HepG2 (cell line): Measurements from ENCODE around the gene BLVRA. TPM values are rescaled to one million over a fixed set of nuclear protein-coding genes. Genes with fewer than 3 reads are reported as not detected.

Experiments used
- BCL6 ChIP-seq: IDR thresholded peaks from 2 replicates; pipeline ENCODE4 v1.6.1; 2016; ENCODE audit warnings: missing genetic modification reagents, missing compliant biosample characterization
- BORCS8-MEF2B ChIP-seq: sonication (generic); formaldehyde crosslinking; IDR thresholded peaks from 2 replicates; pipeline ENCODE4 v1.8.0; 2022; ENCODE audit warnings: mild to moderate bottlenecking, missing genetic modification reagents
- BRD4 ChIP-seq: sonication (generic); formaldehyde crosslinking; IDR thresholded peaks from 2 replicates; pipeline ENCODE4 v1.4.0; 2020; ENCODE audit warnings: missing genetic modification reagents
- CC2D1A ChIP-seq: sonication (generic); formaldehyde crosslinking; IDR thresholded peaks from 2 replicates; pipeline ENCODE4 v1.8.1; 2023; ENCODE audit warnings: mild to moderate bottlenecking, missing genetic modification reagents
- DR1 ChIP-seq: sonication (generic); formaldehyde crosslinking; IDR thresholded peaks from 2 replicates; pipeline ENCODE4 v1.8.0; 2021; ENCODE audit warnings: mild to moderate bottlenecking, missing genetic modification reagents, inconsistent platforms
- FOXP1 ChIP-seq, 2 experiments: fragments of 450-650 bp in 1 of 2; IDR thresholded peaks; 2 replicates each; pipeline ENCODE4 v1.6.1; 2017 to 2018; ENCODE audit warnings: antibody characterized with exemption in 1 of 2
- GLI4 ChIP-seq: sonication (generic); formaldehyde crosslinking; IDR thresholded peaks from 2 replicates; pipeline ENCODE4 v1.5.1; 2020; ENCODE audit warnings: missing genetic modification reagents, mild to moderate bottlenecking, moderate library complexity, borderline replicate concordance
- HNRNPH1 ChIP-seq: fragments of 200-400 bp; formaldehyde crosslinking; optimal IDR thresholded peaks from 2 replicates; pipeline ENCODE3; 2017; ENCODE audit warnings: mild to moderate bottlenecking, low read depth, low read length
- MTA3 ChIP-seq: sonication (generic); formaldehyde crosslinking; IDR thresholded peaks from 2 replicates; pipeline ENCODE4 v1.4.0; 2020; ENCODE audit warnings: missing genetic modification reagents
- MYC ChIP-seq: sonication (generic); formaldehyde crosslinking; IDR thresholded peaks from 2 replicates; pipeline ENCODE4 v1.9.0; 2021; ENCODE audit warnings: missing genetic modification reagents, borderline replicate concordance
- PCBP1 ChIP-seq: fragments of 200-400 bp; formaldehyde crosslinking; IDR thresholded peaks from 2 replicates; pipeline ENCODE4 v1.6.1; 2017; ENCODE audit warnings: mild to moderate bottlenecking, low read depth, low read length, borderline replicate concordance
- PHF21A ChIP-seq: sonication (generic); formaldehyde crosslinking; IDR thresholded peaks from 2 replicates; pipeline ENCODE4 v1.5.0; 2020; ENCODE audit warnings: mild to moderate bottlenecking, missing genetic modification reagents
- ZBTB7B ChIP-seq: sonication (generic); formaldehyde crosslinking; IDR thresholded peaks from 2 replicates; pipeline ENCODE4 v1.4.0; 2020; ENCODE audit warnings: missing genetic modification reagents
- ZNF335 ChIP-seq: sonication (generic); formaldehyde crosslinking; IDR thresholded peaks from 2 replicates; pipeline ENCODE4 v1.4.0; 2020; ENCODE audit warnings: missing genetic modification reagents
- ZNF431 ChIP-seq: sonication (generic); formaldehyde crosslinking; IDR thresholded peaks from 2 replicates; pipeline ENCODE4 v1.9.0; 2022; ENCODE audit warnings: missing genetic modification reagents, low read depth, mild to moderate bottlenecking, borderline replicate concordance
- ZNF432 ChIP-seq: sonication (generic); formaldehyde crosslinking; IDR thresholded peaks from 2 replicates; pipeline ENCODE4 v1.5.0; 2020; ENCODE audit warnings: missing genetic modification reagents, mild to moderate bottlenecking, borderline replicate concordance
- ZNF543 ChIP-seq: sonication (generic); formaldehyde crosslinking; IDR thresholded peaks from 2 replicates; pipeline ENCODE4 v1.4.0; 2020; ENCODE audit warnings: mild to moderate bottlenecking, missing genetic modification reagents
- ZNF598 ChIP-seq: sonication (generic); formaldehyde crosslinking; IDR thresholded peaks from 2 replicates; pipeline ENCODE4 v1.5.1; 2020; ENCODE audit warnings: mild to moderate bottlenecking, missing genetic modification reagents, borderline replicate concordance
- ZNF672 ChIP-seq: sonication (generic); formaldehyde crosslinking; IDR thresholded peaks from 2 replicates; pipeline ENCODE4 v1.8.1; 2022; ENCODE audit warnings: missing genetic modification reagents
- ZNF674 ChIP-seq: sonication (generic); formaldehyde crosslinking; IDR thresholded peaks from 2 replicates; pipeline ENCODE4 v1.5.0; 2020; ENCODE audit warnings: low read depth, mild to moderate bottlenecking, missing genetic modification reagents
- ZSCAN12 ChIP-seq: sonication (generic); formaldehyde crosslinking; IDR thresholded peaks from 2 replicates; pipeline ENCODE4 v1.9.0; 2021; ENCODE audit warnings: mild to moderate bottlenecking, missing genetic modification reagents
- polyA plus RNA-seq, 8 experiments: library from polyadenylated mRNA; depleted of rRNA in 3 of 8; stranded (reverse) in 7 of 8; unstranded in 1 of 8; fragments of >200 nt; fragmentation: Illumina TruSeq in 4 of 8; extraction: Trizol in 4 of 8; gene quantifications; 2 replicates each; pipeline versions ENCODE4 v1.2.1 to v1.2.3, GENCODE V29; 2011 to 2016; ENCODE audit warnings: low read depth in 4 of 8, missing spikeins in 1 of 8, mixed read lengths in 1 of 8; ENCODE audit not compliant: insufficient read depth in 1 of 8
- total RNA-seq, 5 experiments: library from RNA; depleted of rRNA; stranded (reverse); fragments of >200 nt; fragmentation: Illumina TruSeq; extraction: Trizol; gene quantifications; 2 replicates each; pipeline ENCODE4 v1.2.3, GENCODE V29; 2016; ENCODE audit warnings: low read depth in 1 of 5
- TF ChIP-seq, protein P1 (sequence below): sonication (generic); formaldehyde crosslinking; IDR thresholded peaks from 2 replicates; pipeline ENCODE4 v1.4.0; 2020; ENCODE audit warnings: missing genetic modification reagents
- TF ChIP-seq, protein P2 (sequence below): IDR thresholded peaks from 2 replicates; pipeline ENCODE4 v1.6.1; 2012; ENCODE audit warnings: low read length, improper control_type of control experiment
- TF ChIP-seq, protein P3 (sequence below): IDR thresholded peaks from 2 replicates; pipeline ENCODE4 v1.6.1; 2016

Gene BLVRA
- total and polyA plus RNA-seq, 2 of the 13 experiments (the other 11 are each of a cell fraction or from before 2014, with no cell fraction given), result 39.2 to 64.2 TPM

DNA sequence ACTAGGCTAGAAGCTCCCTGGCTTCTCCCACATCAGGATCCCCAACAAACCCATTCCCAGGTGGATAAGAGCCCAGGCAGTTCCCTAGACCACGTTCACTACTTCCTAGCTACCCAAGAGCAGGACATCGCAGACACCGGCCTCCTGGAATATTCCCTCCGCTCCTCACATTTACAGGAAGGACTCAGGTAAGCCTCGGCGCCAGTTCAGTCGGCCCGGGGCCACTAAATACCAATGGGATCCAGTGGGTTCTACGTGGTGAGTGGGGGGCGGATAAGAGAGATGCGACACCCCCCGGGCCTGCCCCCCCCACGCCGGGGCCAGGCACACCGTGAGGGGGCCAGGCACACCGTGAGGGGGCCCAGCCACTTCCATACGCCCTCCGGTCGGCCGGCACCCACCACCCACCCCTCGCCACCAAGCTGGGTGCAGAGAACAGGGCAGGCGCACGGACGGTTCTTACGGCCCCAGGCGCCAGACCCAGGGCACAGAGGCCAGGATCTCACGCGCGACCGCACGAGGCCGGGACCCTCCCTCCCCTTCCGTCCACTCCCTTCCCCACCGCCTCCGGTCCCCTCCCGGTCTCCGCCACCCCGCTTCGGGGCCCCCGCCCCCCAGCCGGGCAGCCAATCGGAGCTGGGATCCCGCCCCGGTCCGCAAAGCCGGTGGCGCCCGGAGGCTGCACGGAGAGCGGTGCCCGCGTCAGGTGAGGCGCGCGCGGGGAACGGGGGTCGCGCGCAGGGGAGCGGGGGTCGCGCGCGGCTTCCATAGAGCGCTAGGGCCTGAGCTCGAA, at the start of gene BLVRA (continued):
- TF ChIP-seq, protein P1, sequence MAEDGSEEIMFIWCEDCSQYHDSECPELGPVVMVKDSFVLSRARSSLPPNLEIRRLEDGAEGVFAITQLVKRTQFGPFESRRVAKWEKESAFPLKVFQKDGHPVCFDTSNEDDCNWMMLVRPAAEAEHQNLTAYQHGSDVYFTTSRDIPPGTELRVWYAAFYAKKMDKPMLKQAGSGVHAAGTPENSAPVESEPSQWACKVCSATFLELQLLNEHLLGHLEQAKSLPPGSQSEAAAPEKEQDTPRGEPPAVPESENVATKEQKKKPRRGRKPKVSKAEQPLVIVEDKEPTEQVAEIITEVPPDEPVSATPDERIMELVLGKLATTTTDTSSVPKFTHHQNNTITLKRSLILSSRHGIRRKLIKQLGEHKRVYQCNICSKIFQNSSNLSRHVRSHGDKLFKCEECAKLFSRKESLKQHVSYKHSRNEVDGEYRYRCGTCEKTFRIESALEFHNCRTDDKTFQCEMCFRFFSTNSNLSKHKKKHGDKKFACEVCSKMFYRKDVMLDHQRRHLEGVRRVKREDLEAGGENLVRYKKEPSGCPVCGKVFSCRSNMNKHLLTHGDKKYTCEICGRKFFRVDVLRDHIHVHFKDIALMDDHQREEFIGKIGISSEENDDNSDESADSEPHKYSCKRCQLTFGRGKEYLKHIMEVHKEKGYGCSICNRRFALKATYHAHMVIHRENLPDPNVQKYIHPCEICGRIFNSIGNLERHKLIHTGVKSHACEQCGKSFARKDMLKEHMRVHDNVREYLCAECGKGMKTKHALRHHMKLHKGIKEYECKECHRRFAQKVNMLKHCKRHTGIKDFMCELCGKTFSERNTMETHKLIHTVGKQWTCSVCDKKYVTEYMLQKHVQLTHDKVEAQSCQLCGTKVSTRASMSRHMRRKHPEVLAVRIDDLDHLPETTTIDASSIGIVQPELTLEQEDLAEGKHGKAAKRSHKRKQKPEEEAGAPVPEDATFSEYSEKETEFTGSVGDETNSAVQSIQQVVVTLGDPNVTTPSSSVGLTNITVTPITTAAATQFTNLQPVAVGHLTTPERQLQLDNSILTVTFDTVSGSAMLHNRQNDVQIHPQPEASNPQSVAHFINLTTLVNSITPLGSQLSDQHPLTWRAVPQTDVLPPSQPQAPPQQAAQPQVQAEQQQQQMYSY (CRISPR knock-in tag), result no peak
- TF ChIP-seq GLI4 (CRISPR knock-in tag), result no peak
- TF ChIP-seq PHF21A (CRISPR knock-in tag), result peak; percentile 22; the same call in 1 of the 2 replicates
- peak; percentile 57; the same call in 1 of the 2 replicates for TF ChIP-seq BCL6 (CRISPR knock-in tag)
- TF ChIP-seq MTA3 (CRISPR knock-in tag), result no peak
- no peak for TF ChIP-seq ZBTB7B (CRISPR knock-in tag)
- TF ChIP-seq ZNF431, result peak; percentile 19; the same call in 1 of the 2 replicates
- TF ChIP-seq DR1, result no peak
- no peak for TF ChIP-seq MYC
- TF ChIP-seq FOXP1 (IDR thresholded peaks at IDR 0.05), result no peak
- TF ChIP-seq FOXP1 (CRISPR knock-in tag; IDR thresholded peaks at IDR 0.05), result no peak
- TF ChIP-seq ZNF432 (CRISPR knock-in tag), result no peak
- TF ChIP-seq BORCS8-MEF2B (CRISPR knock-in tag), result no peak
- TF ChIP-seq BRD4, result peak; percentile 24; the same call in 1 of the 2 replicates
- no peak; the same call in 1 of the 2 replicates for TF ChIP-seq ZNF543 (CRISPR knock-in tag)
- TF ChIP-seq ZNF674 (CRISPR knock-in tag), result no peak
- TF ChIP-seq CC2D1A (CRISPR knock-in tag), result no peak
- TF ChIP-seq ZNF672 (CRISPR knock-in tag), result no peak
- TF ChIP-seq, protein P2, sequence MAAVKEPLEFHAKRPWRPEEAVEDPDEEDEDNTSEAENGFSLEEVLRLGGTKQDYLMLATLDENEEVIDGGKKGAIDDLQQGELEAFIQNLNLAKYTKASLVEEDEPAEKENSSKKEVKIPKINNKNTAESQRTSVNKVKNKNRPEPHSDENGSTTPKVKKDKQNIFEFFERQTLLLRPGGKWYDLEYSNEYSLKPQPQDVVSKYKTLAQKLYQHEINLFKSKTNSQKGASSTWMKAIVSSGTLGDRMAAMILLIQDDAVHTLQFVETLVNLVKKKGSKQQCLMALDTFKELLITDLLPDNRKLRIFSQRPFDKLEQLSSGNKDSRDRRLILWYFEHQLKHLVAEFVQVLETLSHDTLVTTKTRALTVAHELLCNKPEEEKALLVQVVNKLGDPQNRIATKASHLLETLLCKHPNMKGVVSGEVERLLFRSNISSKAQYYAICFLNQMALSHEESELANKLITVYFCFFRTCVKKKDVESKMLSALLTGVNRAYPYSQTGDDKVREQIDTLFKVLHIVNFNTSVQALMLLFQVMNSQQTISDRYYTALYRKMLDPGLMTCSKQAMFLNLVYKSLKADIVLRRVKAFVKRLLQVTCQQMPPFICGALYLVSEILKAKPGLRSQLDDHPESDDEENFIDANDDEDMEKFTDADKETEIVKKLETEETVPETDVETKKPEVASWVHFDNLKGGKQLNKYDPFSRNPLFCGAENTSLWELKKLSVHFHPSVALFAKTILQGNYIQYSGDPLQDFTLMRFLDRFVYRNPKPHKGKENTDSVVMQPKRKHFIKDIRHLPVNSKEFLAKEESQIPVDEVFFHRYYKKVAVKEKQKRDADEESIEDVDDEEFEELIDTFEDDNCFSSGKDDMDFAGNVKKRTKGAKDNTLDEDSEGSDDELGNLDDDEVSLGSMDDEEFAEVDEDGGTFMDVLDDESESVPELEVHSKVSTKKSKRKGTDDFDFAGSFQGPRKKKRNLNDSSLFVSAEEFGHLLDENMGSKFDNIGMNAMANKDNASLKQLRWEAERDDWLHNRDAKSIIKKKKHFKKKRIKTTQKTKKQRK, result no peak
- TF ChIP-seq, protein P3, sequence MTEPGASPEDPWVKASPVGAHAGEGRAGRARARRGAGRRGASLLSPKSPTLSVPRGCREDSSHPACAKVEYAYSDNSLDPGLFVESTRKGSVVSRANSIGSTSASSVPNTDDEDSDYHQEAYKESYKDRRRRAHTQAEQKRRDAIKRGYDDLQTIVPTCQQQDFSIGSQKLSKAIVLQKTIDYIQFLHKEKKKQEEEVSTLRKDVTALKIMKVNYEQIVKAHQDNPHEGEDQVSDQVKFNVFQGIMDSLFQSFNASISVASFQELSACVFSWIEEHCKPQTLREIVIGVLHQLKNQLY (CRISPR knock-in tag), result no peak
- TF ChIP-seq ZNF335 (CRISPR knock-in tag), result no peak
- no peak for TF ChIP-seq PCBP1
- TF ChIP-seq ZNF598 (CRISPR knock-in tag), result no peak; the same call in 1 of the 2 replicates
- no peak for TF ChIP-seq ZSCAN12 (CRISPR knock-in tag)
- no peak for TF ChIP-seq HNRNPH1
